GM18499 (cell line): ENCODE results near the gene NFAM1.

ENCODE experiments used
- ATAC-seq: cut with Tn5 transposase; IDR thresholded peaks from one replicate; pipeline ENCODE4 v1.9.1; 2021; ENCODE audit warnings: moderate number of reproducible peaks; ENCODE audit not compliant: insufficient read depth, unreplicated experiment

NFAM1 gene

DNA sequence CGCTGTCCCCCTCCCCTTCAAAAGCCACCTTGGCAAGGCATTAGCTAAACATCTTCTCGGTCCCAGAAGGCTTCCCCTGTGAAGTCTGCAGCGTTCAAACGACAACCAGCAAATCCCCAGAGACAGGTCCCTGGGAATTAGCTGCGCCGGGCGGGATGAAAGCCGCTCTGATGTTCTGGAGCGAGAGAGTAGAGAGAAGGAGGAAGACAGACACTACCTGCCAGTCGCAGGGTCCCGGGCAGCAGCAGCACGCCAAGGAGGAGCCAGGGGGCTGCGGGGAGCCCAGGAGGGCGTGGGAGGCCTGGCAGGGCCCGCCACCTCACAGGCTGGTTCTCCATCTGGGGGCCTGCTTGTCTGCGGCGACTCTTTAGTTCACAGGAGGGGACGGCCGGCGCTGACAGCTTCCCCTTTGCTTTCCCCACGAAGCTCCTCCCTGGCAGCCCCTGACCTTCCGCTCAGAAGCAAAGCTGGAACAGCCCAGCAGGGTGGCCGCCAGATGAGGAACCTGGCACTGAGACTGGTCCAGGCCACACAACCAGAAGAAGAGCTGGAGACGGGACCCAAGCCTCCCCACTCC, at the start of gene NFAM1:
TSS of gene NFAM1 (minus strand) at position 384 of the 577 bp plus-strand sequence. CDS start at position 338, 46 bp downstream.
- ATAC-seq, result no peak

DNA sequence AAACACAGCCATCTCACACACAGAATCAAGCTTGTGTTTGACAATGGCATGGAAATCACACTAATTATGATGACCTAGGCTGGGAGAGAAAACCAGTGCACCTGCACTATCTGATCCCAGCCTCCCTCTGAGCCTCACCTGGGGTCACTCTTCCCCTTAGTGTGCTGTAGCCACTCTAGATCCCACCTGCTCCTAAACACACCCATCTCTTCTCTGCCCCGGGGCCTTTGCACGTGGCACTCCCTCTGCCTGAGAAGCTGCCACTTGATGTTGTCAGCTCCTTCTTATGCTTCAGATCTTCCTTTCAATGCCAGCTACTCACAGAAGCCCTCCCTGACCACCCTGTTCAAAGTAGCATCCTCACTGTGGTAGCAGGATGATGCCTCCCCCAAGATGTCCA, 42.9 kb upstream of the NFAM1 start:
- no peak for ATAC-seq

- ATAC-seq, result no peak
These were observed 41.4 kb upstream of the NFAM1 start for GRCh38 chr22:42473484-42474193.

- no peak for ATAC-seq
These were observed 40.5 kb upstream of the NFAM1 start for GRCh38 chr22:42472671-42473070.

DNA sequence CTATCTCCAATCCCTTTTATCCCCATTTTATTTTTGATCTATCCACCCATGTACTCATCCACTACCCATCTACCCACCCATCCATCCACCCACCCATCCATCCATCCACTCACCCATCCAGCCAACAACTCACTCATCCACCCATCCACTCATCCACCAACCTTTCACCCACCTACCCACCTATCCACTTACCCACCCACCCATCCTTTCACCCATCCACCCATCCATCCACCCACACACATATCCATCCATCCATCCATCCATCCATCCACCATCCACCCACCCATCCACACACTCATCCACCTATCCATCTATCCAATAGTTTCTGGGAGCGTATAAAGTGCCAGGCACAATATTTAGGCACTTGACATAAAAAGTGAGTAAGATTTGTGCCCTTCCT, 39.2 kb upstream of the NFAM1 start:
- no peak for ATAC-seq

GRCh38 chr22:42470366-42471082, 38.3 kb upstream of the NFAM1 start:
- no peak for ATAC-seq

GRCh38 chr22:42468841-42469240, 36.6 kb upstream of the NFAM1 start:
- ATAC-seq, result no peak

GRCh38 chr22:42462016-42462415, 29.8 kb upstream of the NFAM1 start:
- no peak for ATAC-seq

GRCh38 chr22:42461511-42461910, 29.3 kb upstream of the NFAM1 start:
- ATAC-seq, result no peak

DNA sequence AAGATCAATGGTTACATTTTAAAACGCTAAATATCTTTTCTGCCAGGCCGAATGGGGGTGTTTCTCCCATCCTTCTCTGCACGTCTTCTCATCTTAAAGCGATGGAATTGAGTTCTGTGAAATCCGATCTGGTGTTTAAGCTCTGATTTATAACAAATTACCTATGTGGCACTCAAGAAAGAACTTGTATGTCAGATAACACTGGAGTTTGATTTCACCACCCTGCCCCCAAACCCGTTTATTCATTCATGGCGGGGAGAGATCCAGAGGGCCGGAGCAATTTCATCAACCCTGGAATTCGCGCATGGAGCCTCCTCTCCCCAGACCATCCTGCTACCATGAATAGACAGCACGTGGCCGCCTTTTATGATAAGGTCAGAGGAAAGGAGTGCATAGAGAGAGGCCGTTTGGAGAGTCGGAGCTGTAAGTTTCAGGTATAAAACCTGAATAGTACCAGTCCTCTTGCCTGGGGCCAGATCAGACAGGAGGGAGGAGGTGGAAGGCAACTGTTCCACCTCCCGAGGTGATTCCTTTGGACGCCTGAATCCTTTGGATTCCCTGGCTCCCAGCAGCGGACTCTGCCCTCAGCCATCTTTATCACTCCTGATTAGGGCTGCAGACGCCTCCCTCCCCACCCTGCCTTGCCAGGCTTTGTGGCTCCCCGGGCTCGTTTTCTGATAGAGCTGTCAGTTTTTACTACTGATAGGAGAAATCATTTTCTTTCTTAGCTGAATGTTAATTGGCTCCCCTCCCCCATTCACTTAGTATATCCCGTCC, 27.3 kb upstream of the NFAM1 start:
- ATAC-seq, result no peak

GRCh38 chr22:42452916-42453315, 20.7 kb upstream of the NFAM1 start:
- no peak for ATAC-seq

GRCh38 chr22:42452456-42452855, 20.3 kb upstream of the NFAM1 start:
- no peak for ATAC-seq

DNA sequence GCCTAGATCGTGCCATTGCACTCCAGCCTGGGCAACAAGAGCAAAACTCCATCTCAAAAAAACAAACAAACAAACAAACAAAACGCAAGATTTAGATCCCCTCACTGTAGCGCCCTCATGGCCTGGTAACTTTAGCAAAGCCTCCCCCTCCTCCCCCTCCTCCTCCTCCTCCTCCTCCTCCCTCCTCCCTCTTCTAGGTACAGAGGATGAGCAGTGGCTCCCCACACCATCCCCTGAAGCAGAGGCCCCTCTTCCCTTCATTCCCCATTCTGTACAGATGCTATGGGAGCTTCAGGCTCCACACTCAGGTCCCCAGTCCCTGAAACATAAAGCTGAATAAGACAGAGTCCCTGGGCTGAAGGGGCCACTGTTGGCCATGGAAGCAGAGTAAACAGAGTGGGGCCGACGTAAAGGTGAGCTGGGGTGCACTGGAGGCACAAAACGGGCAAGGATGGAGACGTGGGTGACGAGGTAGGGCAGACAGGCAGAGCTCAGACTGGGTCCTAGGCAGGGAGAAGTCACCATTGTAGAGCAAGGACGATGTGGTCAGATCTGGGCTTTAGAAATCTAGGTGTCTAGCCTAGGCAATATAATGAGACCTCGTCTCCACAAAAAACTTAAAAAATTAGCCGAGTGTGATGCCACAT, 19.4 kb upstream of the NFAM1 start:
- ATAC-seq, result no peak

GRCh38 chr22:42450862-42451261, 18.7 kb upstream of the NFAM1 start:
- no peak for ATAC-seq

DNA sequence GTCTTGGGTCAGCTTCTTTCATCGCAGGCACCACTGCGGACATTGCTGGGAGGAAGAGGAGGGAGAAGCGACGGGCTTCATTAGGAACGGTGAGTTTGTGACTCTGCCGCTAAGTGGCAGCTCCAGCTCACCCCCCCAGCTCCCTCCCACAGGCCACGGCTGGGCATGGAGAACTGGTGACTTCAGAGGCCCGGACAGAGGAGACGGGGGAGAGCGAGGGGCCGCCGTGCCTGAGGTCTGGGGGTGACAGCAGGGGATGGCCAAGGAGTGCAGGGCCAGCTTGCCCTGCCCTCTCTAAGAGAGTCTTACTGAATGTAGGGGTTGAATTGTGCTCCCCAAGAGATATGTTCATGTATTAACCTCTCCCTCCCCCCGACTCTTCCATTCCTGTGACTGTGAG, 13.9 kb upstream of the NFAM1 start:
- no peak for ATAC-seq

DNA sequence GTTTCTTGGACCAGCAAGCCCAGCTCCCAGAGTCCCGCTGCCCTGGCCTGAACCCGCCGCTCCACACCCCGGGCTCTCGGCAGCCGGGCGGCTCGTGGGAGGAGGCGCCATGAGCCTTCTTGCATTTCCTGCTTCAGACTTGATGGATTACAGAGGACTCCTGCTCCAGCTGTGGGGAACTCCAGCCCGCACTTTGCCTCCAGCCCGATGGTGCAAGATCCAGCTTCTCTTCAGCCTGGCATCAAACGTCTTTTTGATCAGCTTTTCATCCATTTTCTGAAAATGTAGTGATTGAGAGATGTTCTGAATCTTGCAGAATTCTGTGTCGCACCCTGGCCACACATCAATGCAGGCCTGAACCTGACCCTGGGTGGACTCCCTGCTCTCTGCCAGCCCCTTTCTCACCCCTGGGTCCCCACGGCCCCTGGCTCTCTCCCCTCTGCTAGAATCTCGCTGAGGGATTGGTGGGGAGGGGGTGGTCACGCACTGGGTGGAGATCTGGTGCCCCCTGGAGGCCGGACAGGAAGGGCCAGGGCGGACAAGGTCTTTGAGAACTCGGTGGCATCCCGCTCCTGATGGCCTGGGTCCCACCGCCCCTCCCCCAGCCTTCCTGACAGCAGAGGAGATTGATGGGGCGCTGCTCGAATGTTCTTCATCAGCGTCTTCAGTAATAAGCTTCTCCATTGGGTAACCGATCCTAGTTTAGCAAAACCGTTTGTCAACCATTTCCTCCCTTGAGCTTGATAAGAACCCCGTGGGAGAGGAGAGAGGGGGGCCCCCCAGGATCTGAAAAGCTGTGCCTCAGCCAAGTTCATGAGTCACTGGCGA, 12.1 kb upstream of the NFAM1 start:
- ATAC-seq, result no peak

- ATAC-seq, result no peak
These were observed 11.3 kb upstream of the NFAM1 start for GRCh38 chr22:42443240-42444076.

GRCh38 chr22:42442748-42443147, 10.5 kb upstream of the NFAM1 start:
- no peak for ATAC-seq

DNA sequence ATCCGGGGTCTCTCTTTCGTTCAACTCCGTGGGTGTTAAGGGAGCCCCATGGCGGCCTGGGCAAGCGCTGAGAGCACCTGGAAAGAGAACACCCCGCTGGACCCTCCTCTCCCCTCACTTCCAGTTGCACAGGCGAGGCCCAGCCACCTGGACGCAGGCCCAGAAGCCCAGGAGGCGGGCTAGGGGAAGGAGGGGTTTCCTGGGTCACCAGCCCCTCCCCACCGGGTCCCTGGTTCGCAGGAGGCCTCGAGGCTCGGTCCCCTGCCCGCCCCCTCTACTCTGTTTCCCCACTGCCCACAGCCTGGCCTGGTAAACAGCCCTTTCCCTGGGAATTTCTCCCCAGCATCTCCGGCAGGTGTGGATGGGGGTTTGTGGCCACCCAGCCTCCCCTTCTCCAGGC, 8.5 kb upstream of the NFAM1 start:
- ATAC-seq, result no peak
